NB4 (cell line): ENCODE data around the gene IMMP2L.

Source experiments
- DNase-seq: peaks from one replicate; pipeline ENCODE4 v3.0.0; 2010; ENCODE audit warnings: low read depth
- H3K4me3 ChIP-seq: one replicate; pipeline ENCODE4 v1.5.1; 2011; ENCODE audit warnings: mild to moderate bottlenecking, low read depth, low read length, moderate library complexity
- CTCF ChIP-seq: IDR thresholded peaks from one replicate; pipeline ENCODE4 v1.5.1; 2012; ENCODE audit warnings: low read depth, low read length
- MYC ChIP-seq: IDR thresholded peaks from 2 replicates; pipeline ENCODE4 v1.6.1; 2011; ENCODE audit warnings: low read depth, low read length
- POLR2A ChIP-seq: IDR thresholded peaks from 2 replicates; pipeline ENCODE4 v1.6.1; 2011; ENCODE audit warnings: mild to moderate bottlenecking; ENCODE audit not compliant: insufficient read length; ENCODE audit errors: extremely low read depth
- TF ChIP-seq, protein P1 (sequence below): IDR thresholded peaks from 2 replicates; pipeline ENCODE4 v1.6.1; 2011; ENCODE audit warnings: low read depth, low read length

Gene IMMP2L

GRCh38 chr7:111312966-111313365 is 249.3 kb downstream of the IMMP2L start:
- no peak overlapping the region for H3K4me3 ChIP-seq
- no peak for DNase-seq
- TF ChIP-seq POLR2A (no peak), CTCF (no peak), MYC (no peak)
- TF ChIP-seq, protein P1, sequence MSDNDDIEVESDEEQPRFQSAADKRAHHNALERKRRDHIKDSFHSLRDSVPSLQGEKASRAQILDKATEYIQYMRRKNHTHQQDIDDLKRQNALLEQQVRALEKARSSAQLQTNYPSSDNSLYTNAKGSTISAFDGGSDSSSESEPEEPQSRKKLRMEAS: no peak

DNA sequence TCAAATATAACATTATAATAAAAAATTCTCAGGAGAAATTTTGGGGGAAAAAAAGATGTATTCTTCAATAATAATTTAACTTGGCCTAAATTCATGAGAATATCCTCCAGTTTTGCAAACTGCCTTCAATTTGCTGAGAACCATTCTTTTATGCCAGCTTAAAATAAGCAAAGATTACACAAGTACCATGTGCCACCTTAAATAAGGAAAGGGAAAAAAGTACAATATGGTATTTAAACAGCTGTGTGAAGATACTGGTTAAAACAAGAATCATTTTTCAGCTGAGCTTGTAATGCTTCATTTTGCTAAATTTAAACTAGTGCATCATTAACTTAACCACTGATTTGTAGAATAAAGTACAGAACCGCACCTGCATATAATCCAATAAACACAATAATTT is 253.6 kb downstream of the IMMP2L start:
- TF ChIP-seq CTCF (no peak), POLR2A (no peak), MYC (no peak)
- TF ChIP-seq, protein P1: no peak
- H3K4me3 ChIP-seq: no peak overlapping the region
- DNase-seq: no peak

GRCh38 chr7:111301891-111302290 is 260.4 kb downstream of the IMMP2L start:
- TF ChIP-seq, protein P1: no peak
- TF ChIP-seq CTCF (no peak), POLR2A (no peak), MYC (no peak)
- H3K4me3 ChIP-seq: no peak overlapping the region
- no peak for DNase-seq

DNA sequence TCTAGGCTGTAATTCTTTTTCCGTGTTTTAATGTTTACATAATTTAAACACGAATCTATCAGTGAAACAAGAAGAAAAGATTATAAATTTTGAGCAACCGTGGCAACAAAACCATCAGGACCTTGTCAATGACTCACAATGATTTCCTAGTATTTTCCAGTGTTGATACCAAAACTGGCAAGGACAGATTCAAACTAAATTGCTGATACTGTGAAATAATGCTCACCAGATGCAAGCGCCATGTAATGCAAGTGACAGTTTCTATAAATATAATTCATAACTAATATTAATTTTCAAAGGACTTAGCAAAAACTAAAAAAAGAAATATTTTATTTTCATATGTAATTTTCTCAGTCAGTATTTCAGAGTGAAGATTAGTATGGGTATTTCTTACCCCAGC is 267.8 kb downstream of the IMMP2L start:
- no peak for TF ChIP-seq MYC
- TF ChIP-seq, protein P1: no peak
- TF ChIP-seq CTCF: no peak
- no peak for TF ChIP-seq POLR2A
- DNase-seq: no peak
- no peak overlapping the region for H3K4me3 ChIP-seq

DNA sequence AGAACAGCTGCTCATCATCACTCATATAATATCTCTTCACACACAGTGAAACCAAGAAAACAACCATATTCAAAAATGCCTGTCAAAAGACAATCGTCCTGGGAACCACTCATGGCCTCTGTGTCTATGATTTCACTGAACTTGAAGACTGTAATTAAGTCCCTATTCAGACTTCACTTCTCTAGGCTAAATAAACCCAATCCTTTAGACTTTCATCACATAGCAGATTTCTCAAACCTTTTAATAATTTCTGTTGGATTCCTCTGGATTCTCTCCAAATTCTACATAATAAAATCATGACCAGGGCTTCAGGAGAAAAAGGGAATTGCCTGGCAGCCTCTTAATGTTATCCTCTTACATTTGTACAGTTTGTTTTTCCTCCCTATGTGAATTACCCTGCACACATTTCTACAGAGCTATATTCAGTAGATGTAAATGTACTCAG is 270.2 kb downstream of the IMMP2L start:
- no peak for DNase-seq
- TF ChIP-seq POLR2A (no peak), CTCF (no peak), MYC (no peak)
- TF ChIP-seq, protein P1: no peak

DNA sequence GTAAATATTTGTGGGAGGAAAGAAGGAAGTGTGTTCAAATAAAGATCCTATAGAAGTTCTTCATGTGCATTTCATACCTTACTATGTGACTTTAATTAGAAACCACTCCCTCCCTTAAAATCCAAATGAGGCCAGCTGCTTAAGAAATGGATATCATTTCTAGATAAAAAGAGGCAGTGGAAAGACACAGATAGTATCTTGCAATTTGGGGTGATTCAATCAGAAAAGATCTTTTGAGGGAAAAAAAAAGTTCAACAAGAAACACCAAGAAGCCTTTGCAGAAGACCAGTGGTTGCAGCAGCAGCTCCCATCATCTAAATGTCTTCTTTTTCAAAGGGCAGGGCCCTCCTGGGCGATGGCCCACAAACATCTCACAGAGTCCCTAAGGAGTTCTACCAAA is 271.3 kb downstream of the IMMP2L start:
- DNase-seq: no peak
- no peak overlapping the region for H3K4me3 ChIP-seq
- TF ChIP-seq, protein P1: no peak
- TF ChIP-seq MYC: no peak
- no peak for TF ChIP-seq CTCF
- no peak for TF ChIP-seq POLR2A

More for the DNA sequence above, 270.2 kb downstream of the IMMP2L start:
- H3K4me3 ChIP-seq: no peak overlapping the region
